DMS153 treated with DMSO at 0.1 percent for 48 hours (cell line): ENCODE results near the gene BICRAL.
"Not testable (repeated sequence)": the region's sequence is repeated elsewhere in the genome, so short reads cannot be mapped to it uniquely, and the experiment has no call there.

Source experiments
- DNase-seq: peaks from one replicate; lab custom pipeline; 2025; ENCODE audit not compliant: unreplicated experiment; lab: John Stamatoyannopoulos, UW

Gene BICRAL

GRCh38 chr6:42781796-42782688 lies at the start of gene BICRAL:
Gene BICRAL (plus strand): TSS chr6:42782052. CDS start chr6:42822023, 39,971 bp downstream.
- DNase-seq, result peak; percentile 18

DNA sequence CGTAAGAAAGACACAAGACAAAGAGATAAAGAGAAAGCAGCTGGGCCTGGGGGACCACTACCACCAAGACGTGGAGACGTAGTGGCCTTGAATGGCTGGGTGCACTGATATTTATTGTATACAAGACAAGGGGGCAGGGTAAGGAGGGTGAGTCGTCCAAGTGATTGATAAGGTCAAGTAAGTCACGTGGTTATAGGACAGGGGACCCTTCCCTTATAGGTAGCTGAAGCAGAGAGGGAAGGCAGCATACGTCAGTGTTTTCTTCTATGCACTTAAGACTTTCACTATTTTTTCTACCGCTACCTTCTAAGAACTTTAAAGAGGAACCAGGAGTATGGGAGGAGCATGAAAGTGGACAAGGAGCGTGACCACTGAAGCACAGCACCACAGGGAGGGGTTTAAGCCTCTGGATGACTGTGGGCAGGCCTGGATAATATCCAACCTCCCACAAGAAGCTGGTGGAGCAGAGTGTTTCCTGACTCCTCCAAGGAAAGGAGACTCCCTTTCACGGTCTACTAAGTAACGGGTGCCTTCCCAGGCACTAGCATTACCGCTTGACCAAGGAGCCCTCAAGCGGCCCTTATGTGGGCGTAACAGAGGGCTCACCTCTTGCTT lies 47.9 kb upstream of the BICRAL start:
- DNase-seq, result not testable (repeated sequence)

GRCh38 chr6:42735976-42736375 lies 45.9 kb upstream of the BICRAL start:
- no peak for DNase-seq

DNA sequence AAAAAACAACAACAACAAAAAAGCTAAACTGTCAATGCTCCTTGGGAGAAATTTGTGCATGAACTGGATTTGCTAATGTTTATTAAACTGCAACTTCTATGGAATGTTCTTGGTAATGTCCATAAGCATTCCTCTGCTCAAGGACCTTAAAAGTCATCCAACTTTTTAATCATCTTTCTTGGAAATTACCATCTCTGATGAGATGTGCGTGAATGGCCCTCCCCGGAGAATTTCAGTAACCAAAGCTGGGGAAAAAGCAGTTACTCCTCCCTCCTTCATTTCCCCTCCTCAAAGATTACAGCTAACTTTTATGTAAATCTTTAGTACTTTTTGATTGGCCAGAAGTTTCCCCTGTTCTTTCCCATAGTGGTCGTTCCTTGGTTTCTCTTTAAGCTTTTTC lies 41.1 kb upstream of the BICRAL start:
- no peak for DNase-seq

- DNase-seq, result peak; percentile 71
These were observed 39.5 kb upstream of the BICRAL start for GRCh38 chr6:42742116-42742894.

GRCh38 chr6:42744351-42744893 lies 37.4 kb upstream of the BICRAL start:
- no peak for DNase-seq

DNA sequence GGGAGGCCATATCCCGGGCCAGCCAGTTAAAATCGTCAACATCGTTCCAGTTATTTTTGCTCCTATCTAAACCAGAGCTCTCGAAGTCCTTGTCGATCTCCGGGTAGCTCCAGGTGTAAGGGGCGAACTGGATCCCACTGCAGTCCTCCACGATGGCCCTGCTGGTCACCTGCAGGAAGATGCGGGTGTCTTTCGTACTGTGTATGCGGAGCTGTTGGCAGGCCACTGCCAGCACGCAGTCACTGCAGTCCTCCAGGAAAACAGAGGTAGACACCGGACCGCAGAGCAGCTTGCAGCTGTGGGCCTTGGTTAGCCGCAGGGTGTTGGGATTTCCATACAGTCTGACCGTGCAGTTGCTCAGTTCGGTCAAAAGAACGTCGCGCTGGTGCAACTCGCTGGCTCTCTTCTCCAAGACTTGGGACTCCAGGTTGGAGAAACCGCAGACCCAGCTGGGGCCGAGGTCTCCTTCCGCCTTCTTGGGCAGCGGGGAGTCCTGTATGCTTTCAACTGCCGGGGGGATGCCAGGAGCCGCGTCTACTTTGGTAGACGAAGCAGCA lies 36.7 kb upstream of the BICRAL start:
- no peak for DNase-seq

- DNase-seq, result peak; percentile 95
These were observed 36.0 kb upstream of the BICRAL start, which contains the start of gene TBCC for GRCh38 chr6:42745640-42746462. Gene TBCC (minus strand): TSS chr6:42746103. CDS start chr6:42746073, 30 bp downstream.

DNA sequence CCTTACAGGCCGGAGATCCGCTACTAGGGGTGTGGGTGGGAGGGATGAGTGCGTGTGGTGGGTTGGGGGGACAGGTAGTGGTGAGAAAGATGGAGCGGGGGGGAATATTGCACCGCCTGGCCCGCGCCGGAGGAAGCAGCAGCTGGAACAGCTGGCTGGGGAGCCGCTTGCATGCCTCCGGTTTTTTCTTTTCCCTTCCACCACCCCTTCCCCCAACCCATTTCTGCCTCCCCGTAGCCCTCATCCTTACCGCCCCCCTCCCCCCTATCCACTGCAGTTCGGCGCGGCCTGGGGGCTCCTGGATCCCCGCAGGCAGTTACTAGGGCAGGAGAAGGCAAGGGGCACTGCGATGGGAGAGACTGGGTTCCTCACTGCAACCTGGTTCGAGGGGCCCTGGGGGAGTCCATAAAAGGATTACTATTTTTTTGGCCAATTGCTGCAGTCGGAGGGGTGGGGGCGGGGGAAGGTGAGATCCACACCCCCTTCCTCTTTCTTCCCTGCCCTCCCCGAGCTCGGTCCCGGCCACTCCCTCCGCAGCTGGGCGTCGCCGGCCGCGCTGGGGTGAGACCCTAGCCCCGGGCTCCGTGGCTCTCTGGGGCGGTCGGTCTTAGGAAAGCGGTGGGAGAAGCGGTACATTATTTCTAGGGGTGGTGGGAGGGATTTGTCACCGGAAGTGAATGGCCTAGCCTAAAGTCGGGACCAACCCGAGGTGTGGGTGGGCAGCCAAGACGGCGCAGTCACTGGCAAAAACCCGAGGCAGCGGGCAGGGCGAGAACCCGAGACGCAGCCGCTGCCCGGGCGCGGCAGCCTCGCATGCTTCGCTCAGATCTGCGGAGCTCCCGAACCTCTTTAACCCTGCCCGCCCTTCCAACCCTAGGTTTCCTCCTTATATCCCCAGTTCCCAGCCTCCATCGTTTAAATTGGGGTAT lies 35.1 kb upstream of the BICRAL start:
- peak; percentile 77 for DNase-seq

GRCh38 chr6:42748203-42748898 lies 33.5 kb upstream of the BICRAL start:
- DNase-seq, result no peak

GRCh38 chr6:42751055-42751454 lies 30.8 kb upstream of the BICRAL start:
- no peak for DNase-seq

DNA sequence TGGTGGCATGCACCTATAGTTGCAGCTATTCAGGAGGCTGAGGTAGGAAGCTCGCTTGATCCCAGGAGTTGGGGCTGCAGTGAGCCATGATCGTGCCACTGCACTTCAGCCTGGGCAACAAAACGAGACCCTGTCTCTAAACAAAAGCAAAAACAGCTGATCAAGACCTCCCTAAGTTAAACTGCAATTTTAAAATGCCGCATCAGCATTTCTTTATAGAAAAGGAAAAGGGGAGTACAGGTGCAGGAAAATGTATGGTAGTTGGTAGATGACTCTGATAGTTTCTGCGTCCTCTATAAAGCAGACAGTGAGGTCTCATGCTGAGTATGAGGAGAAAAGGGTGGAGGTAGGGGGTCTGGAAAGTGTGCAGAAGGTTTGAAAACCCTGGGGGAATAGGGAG lies 27.1 kb upstream of the BICRAL start:
- DNase-seq, result no peak

- DNase-seq, result no peak
These were observed 25.1 kb upstream of the BICRAL start for GRCh38 chr6:42756722-42757121.

GRCh38 chr6:42758756-42759430 lies 23.0 kb upstream of the BICRAL start:
- DNase-seq, result no peak

DNA sequence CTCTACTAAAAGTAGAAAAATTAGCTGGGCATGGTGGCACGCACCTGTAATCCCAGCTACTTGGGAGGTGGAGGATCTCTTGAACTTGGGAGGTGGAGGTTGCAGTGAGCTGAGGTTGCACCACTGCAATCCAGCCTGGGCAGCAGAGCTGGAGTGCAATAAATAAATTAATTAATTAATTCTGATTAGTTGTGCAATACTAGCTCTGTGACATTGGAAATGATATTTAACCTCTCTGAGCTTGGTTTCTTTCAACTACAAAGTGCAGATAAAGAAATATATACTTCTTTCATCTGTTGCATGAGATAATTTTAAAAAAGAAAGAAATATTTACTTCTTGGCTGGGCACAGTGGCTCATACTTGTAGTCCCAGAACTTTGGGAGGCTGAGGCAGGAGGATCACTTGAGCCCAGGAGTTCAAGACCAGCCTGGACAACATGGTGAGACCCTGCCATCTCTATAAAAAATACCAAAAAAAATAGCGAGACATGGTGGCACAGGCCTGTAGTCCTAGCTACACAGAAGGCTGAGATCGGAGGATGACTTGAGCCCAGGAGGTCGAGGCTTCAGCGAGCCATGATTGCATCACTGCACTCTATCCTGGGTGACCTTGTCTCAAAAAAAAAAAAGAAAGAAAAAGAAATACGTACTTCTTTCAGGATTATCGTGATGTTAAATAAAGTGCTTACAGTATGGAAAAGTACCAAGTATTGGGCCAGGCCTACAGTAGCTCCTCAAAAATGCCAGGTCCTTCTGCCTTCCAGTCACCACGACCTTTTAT lies 20.4 kb upstream of the BICRAL start:
- no peak for DNase-seq

DNA sequence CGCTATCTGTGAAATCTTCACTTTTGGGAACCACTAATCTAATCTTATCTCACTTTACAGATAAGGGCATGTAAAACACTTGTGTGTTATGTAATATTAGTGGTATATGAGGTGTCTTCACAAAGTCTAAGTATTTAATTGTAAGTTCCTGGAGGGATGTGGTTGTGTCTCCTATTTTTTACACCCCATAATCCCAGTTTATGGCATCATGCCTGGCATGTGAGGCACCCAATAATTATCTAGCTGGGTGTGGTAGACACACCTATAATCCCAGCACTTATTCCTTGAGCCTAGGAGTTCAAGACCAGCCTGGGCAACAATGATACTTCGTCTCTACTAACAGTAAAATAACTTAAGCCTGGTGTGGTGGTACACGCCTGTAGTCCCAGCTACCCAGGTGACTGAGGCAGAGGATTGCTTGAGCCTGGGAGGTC lies 19.4 kb upstream of the BICRAL start:
- no peak for DNase-seq

GRCh38 chr6:42762950-42763349 lies 18.9 kb upstream of the BICRAL start:
- DNase-seq, result no peak
